GM23338 (cell line): ENCODE measurements around the gene RNF115. TPM values are rescaled to one million over a fixed set of nuclear protein-coding genes. Genes with fewer than 3 reads are reported as not detected.
A peak's percentile ranks its signal among the peaks of the same experiment; 100 is the strongest.

ENCODE experiments used
- ATAC-seq: fragments of 200-7000 bp; cut with Tn5 transposase; 3 replicates; pipeline ENCODE4 v1.9.1; 2020
- DNase-seq: peaks from one replicate; pipeline ENCODE4 v3.0.0-alpha.2; 2015; ENCODE audit warnings: low spot score
- H2AFZ ChIP-seq: fragments of 200-600 bp; sonication (generic); 2 replicates; pipeline ENCODE4 v1.8.0; 2016; ENCODE audit warnings: antibody characterized with exemption, mild to moderate bottlenecking, moderate library complexity
- H3F3A ChIP-seq: fragments of 200-600 bp; sonication (generic); replicated peaks from 2 replicates; pipeline ENCODE4 v1.8.0; 2017; ENCODE audit warnings: antibody characterized with exemption, mixed run types, low read depth
- H3K27ac ChIP-seq: fragments of 200-600 bp; sonication (generic); 2 replicates; pipeline ENCODE4 v1.6.1; 2016; ENCODE audit warnings: low read depth
- H3K27me3 ChIP-seq: fragments of 200-600 bp; sonication (generic); 2 replicates; pipeline ENCODE4 v1.8.0; 2016; ENCODE audit warnings: mild to moderate bottlenecking, mixed run types, moderate library complexity; ENCODE audit not compliant: insufficient read depth
- H3K36me3 ChIP-seq: fragments of 200-600 bp; sonication (generic); 2 replicates; pipeline ENCODE4 v1.8.0; 2016; ENCODE audit warnings: mild to moderate bottlenecking; ENCODE audit not compliant: insufficient read depth
- H3K4me1 ChIP-seq: fragments of 200-600 bp; sonication (generic); 2 replicates; pipeline ENCODE4 v1.8.0; 2016; ENCODE audit warnings: mild to moderate bottlenecking, moderate library complexity; ENCODE audit not compliant: insufficient read depth
- H3K4me2 ChIP-seq: fragments of 200-600 bp; sonication (generic); 2 replicates; pipeline ENCODE4 v1.7.1; 2017; ENCODE audit warnings: mixed run types
- H3K4me3 ChIP-seq: fragments of 200-600 bp; sonication (generic); 2 replicates; pipeline ENCODE4 v1.6.1; 2016; ENCODE audit warnings: mixed run types
- H3K79me2 ChIP-seq: fragments of 200-600 bp; sonication (generic); replicated peaks from 2 replicates; pipeline ENCODE4 v1.8.0; 2017; ENCODE audit warnings: mild to moderate bottlenecking; ENCODE audit not compliant: insufficient read depth
- H3K9me2 ChIP-seq: fragments of 200-600 bp; sonication (generic); 2 replicates; pipeline ENCODE4 v1.8.0; 2017; ENCODE audit not compliant: insufficient read depth
- H4K20me1 ChIP-seq: fragments of 200-600 bp; sonication (generic); replicated peaks from 2 replicates; pipeline ENCODE4 v1.8.0; 2017; ENCODE audit warnings: mild to moderate bottlenecking; ENCODE audit not compliant: insufficient read depth
- H3K27ac Mint-ChIP-seq: 2 replicates; pipeline ENCODE4 v1.8.0; 2020; ENCODE audit warnings: inconsistent platforms, mild to moderate bottlenecking, moderate library complexity, mixed read lengths
- H3K27me3 Mint-ChIP-seq: 3 replicates; pipeline ENCODE4 v1.8.0; 2022; ENCODE audit warnings: low read depth, mild to moderate bottlenecking, moderate library complexity, mixed read lengths, inconsistent platforms; ENCODE audit not compliant: insufficient read depth, poor library complexity
- H3K36me3 Mint-ChIP-seq: 3 replicates; pipeline ENCODE4 v1.8.0; 2021; ENCODE audit warnings: low read depth, mild to moderate bottlenecking, inconsistent platforms, moderate library complexity, mixed read lengths
- H3K4me1 Mint-ChIP-seq: 3 replicates; pipeline ENCODE4 v1.8.0; 2020; ENCODE audit warnings: mild to moderate bottlenecking, inconsistent platforms, mixed read lengths
- H3K4me3 Mint-ChIP-seq: 3 replicates; pipeline ENCODE4 v1.8.0; 2021; ENCODE audit warnings: moderate library complexity, mild to moderate bottlenecking, inconsistent platforms, mixed read lengths
- H3K9me3 Mint-ChIP-seq: 3 replicates; pipeline ENCODE4 v1.8.0; 2020; ENCODE audit warnings: moderate library complexity, mild to moderate bottlenecking, inconsistent platforms, mixed read lengths
- CTCF ChIP-seq, 2 experiments: fragments of 200-600 bp in 1 of 2; sonication (generic) in 1 of 2; conservative IDR thresholded peaks; 2 replicates each; pipeline versions ENCODE4 v1.5.1 to v1.6.1; 2016 to 2017; ENCODE audit warnings: antibody characterized with exemption in 2 of 2, low read depth in 2 of 2, mild to moderate bottlenecking in 2 of 2, moderate library complexity in 1 of 2
- STAT1 ChIP-seq: IDR thresholded peaks from one replicate; pipeline ENCODE4 v1.6.1; 2016; ENCODE audit warnings: antibody characterized with exemption; ENCODE audit not compliant: unreplicated experiment
- ZNF462 ChIP-seq: fragments of 250-450 bp; sonication (Bioruptor Pico); IDR thresholded peaks from 2 replicates; pipeline ENCODE4 v1.5.0; 2020; ENCODE audit warnings: mild to moderate bottlenecking, moderate library complexity
- polyA plus RNA-seq: library from polyadenylated mRNA; unstranded; fragments of >200 nt; fragmentation: Nextera tagmentation; extraction: Ambion mirVana; gene quantifications from 2 replicates; pipeline ENCODE4 v1.2.1, GENCODE V29; 2016
- total RNA-seq: library from RNA; depleted of rRNA; stranded (reverse); fragments of >200 nt; shearing (Covaris generic); gene quantifications from 2 replicates; pipeline ENCODE4 v1.2.3, GENCODE V29; 2014
- TF ChIP-seq, protein P1 (sequence below): IDR thresholded peaks from one replicate; pipeline ENCODE4 v1.6.1; 2018; ENCODE audit warnings: antibody characterized with exemption; ENCODE audit not compliant: unreplicated experiment

The RNF115 gene
- total and polyA plus RNA-seq, 2 experiments from 2014 or later: 10.6 to 10.9 TPM

DNA sequence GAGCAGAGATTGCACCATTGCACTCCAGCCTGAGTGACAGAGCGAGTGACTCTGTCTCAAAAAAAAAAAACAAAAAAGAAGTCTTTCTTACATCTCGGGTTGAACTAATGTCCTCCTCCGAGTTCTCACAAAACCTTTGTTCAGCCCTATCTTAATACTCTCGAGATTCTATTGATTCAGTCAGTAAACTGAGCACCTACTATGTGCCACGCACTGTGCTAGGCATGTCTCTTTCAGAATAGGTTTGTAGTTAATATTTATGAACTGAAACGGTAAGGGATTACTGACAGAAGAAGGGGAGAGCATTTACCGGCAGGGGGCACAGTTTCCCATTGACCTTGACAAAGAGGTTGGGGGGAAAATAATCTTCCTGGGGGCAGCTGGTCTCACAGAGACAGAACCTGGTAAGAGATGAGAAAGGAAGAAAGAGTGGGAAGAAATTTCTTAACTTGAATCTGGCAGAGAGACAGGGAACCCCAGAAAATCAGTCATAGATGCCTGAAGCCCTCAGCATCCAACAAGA, 31.6 kb upstream of the RNF115 start:
- TF ChIP-seq, protein P1, sequence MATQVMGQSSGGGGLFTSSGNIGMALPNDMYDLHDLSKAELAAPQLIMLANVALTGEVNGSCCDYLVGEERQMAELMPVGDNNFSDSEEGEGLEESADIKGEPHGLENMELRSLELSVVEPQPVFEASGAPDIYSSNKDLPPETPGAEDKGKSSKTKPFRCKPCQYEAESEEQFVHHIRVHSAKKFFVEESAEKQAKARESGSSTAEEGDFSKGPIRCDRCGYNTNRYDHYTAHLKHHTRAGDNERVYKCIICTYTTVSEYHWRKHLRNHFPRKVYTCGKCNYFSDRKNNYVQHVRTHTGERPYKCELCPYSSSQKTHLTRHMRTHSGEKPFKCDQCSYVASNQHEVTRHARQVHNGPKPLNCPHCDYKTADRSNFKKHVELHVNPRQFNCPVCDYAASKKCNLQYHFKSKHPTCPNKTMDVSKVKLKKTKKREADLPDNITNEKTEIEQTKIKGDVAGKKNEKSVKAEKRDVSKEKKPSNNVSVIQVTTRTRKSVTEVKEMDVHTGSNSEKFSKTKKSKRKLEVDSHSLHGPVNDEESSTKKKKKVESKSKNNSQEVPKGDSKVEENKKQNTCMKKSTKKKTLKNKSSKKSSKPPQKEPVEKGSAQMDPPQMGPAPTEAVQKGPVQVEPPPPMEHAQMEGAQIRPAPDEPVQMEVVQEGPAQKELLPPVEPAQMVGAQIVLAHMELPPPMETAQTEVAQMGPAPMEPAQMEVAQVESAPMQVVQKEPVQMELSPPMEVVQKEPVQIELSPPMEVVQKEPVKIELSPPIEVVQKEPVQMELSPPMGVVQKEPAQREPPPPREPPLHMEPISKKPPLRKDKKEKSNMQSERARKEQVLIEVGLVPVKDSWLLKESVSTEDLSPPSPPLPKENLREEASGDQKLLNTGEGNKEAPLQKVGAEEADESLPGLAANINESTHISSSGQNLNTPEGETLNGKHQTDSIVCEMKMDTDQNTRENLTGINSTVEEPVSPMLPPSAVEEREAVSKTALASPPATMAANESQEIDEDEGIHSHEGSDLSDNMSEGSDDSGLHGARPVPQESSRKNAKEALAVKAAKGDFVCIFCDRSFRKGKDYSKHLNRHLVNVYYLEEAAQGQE: no peak
- peak; percentile 27 to 34; a peak in 3 of 4 replicates for TF ChIP-seq CTCF (conservative IDR thresholded peaks at IDR 0.05; ENCODE audit: low read depth in 2 of 2)
- Histone ChIP-seq H3K27me3 (no peaks in the 10 kb centered on the region), H3K4me2 (no peak overlapping the region), H3K79me2 (peaks cover 8% of the 10 kb centered on the region), H3K4me3 (no peak overlapping the region), H2AFZ (no peak overlapping the region), H3F3A (peaks cover 5% of the 10 kb centered on the region; the same call in 1 of the 2 replicates), H3K4me1 (peaks cover 7% of the 10 kb centered on the region), H3K27ac (no peak overlapping the region), H3K36me3 (peaks cover 22% of the 10 kb centered on the region), H4K20me1 (peaks cover 9% of the 10 kb centered on the region), H3K9me2 (peaks cover 5% of the 10 kb centered on the region; the same call in 1 of the 2 replicates)
- Mint-ChIP-seq H3K9me3 (peaks cover 23% of the 10 kb centered on the region), H3K36me3 (peaks cover 64% of the 10 kb centered on the region), H3K4me1 (peaks cover 6% of the 10 kb centered on the region), H3K27me3 (peaks cover 20% of the 10 kb centered on the region), H3K27ac (no peak overlapping the region), H3K4me3 (no peak overlapping the region; the same call in 2 of the 3 replicates)
- no peak for ATAC-seq
- no peak for DNase-seq

DNA sequence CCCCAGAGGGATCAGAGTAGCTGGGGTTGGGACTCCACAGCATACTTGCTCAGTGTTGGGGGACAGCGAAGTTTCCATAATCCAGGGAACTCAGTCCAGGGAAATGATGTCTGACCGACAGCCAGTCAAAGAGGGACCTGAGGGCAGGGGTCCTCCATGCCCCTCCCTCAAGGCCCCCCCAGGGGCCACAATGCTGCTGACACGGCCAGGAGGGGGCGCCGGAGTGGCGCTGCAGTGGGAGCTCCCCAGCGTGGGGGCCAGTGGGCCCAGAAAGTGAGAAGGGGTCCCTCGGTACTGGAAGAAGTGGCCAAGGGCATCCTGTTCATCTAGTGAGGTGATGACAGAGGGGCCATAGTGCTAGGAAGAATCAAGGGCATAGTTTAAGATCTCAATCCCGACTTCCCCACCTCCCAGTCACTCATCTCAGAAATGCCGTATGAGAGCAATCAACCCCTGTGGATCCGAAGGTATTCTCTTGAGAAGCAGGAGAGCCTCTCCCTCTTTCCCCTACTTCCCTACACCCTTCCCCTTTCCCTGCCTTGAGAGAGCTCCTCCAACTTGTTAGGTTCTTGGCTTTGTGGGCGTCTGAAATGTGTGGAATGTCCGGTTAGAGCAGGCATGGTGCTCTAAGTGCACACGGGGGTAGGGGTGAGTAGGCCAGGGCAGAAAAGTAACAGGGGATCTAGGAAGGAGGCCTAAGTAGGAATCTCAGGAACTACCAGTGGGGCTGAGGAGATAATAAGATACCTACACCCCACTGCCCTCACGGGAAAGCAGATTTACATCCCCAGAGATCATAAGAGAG, 25.7 kb upstream of the RNF115 start:
- Histone ChIP-seq H3K4me3 (no peak overlapping the region), H3K27me3 (no peaks in the 10 kb centered on the region), H3K79me2 (no peaks in the 10 kb centered on the region), H3K27ac (no peak overlapping the region), H3K4me1 (no peaks in the 10 kb centered on the region; the same call in 1 of the 2 replicates), H4K20me1 (peaks cover 3% of the 10 kb centered on the region; the same call in 1 of the 2 replicates), H3K36me3 (peaks cover 21% of the 10 kb centered on the region), H3K9me2 (no peaks in the 10 kb centered on the region), H3K4me2 (no peak overlapping the region), H2AFZ (no peak overlapping the region), H3F3A (peaks cover 7% of the 10 kb centered on the region; the same call in 1 of the 2 replicates)
- H3K27me3 Mint-ChIP-seq: peaks cover 6% of the 10 kb centered on the region
- H3K4me1 Mint-ChIP-seq: peaks cover 5% of the 10 kb centered on the region; the same call in 2 of the 3 replicates
- H3K27ac Mint-ChIP-seq: no peak overlapping the region
- H3K36me3 Mint-ChIP-seq: peaks cover 46% of the 10 kb centered on the region
- no peaks in the 10 kb centered on the region for H3K9me3 Mint-ChIP-seq
- ATAC-seq: peak; percentile 5; the same call in 2 of the 3 replicates
- H3K4me3 Mint-ChIP-seq: no peak overlapping the region
- peak; percentile 47 for DNase-seq
- TF ChIP-seq ZNF462 (CRISPR knock-in tag) (no peak), CTCF (conservative IDR thresholded peaks at IDR 0.05; ENCODE audit: low read depth in 2 of 2) (peak; percentile 77 to 82), STAT1 (no peak)
